ENCODE results near the gene PEAK1.

PEAK1 gene

GRCh38 chr15:77398927-77399326, 21.0 kb downstream of the PEAK1 start:
- no peak for DNase-seq

- no peak for DNase-seq
These were observed 23.2 kb downstream of the PEAK1 start for GRCh38 chr15:77396692-77397091.

GRCh38 chr15:77395013-77395774, 24.7 kb downstream of the PEAK1 start:
- no peak for DNase-seq

- no peak for DNase-seq
These were observed 26.4 kb downstream of the PEAK1 start for GRCh38 chr15:77393471-77393840.

GRCh38 chr15:77392762-77393470, 27.0 kb downstream of the PEAK1 start:
- no peak for DNase-seq

- DNase-seq: no peak
These were observed 28.4 kb downstream of the PEAK1 start for GRCh38 chr15:77391372-77391951.

GRCh38 chr15:77387365-77388105, 32.4 kb downstream of the PEAK1 start:
- no peak for DNase-seq

GRCh38 chr15:77386626-77387025, 33.3 kb downstream of the PEAK1 start:
- DNase-seq: no peak

- no peak for DNase-seq
These were observed 35.1 kb downstream of the PEAK1 start for GRCh38 chr15:77384589-77385359.

GRCh38 chr15:77384086-77384485, 35.8 kb downstream of the PEAK1 start:
- DNase-seq: no peak

- no peak for DNase-seq
These were observed 39.9 kb downstream of the PEAK1 start for GRCh38 chr15:77380033-77380432.

GRCh38 chr15:77376770-77377169, 43.1 kb downstream of the PEAK1 start:
- DNase-seq: no peak

GRCh38 chr15:77375133-77375532, 44.8 kb downstream of the PEAK1 start:
- DNase-seq: no peak

- no peak for DNase-seq
These were observed 46.5 kb downstream of the PEAK1 start for GRCh38 chr15:77373441-77373840.

- DNase-seq: no peak
These were observed 47.9 kb downstream of the PEAK1 start for GRCh38 chr15:77371850-77372563.

- no peak for DNase-seq
These were observed 49.3 kb downstream of the PEAK1 start for GRCh38 chr15:77370580-77370979.

GRCh38 chr15:77369168-77369567, 50.7 kb downstream of the PEAK1 start:
- DNase-seq: no peak

GRCh38 chr15:77367631-77368030, 52.3 kb downstream of the PEAK1 start:
- no peak for DNase-seq

- DNase-seq: no peak
These were observed 58.4 kb downstream of the PEAK1 start for GRCh38 chr15:77361456-77361855.

- DNase-seq: no peak
These were observed 61.2 kb downstream of the PEAK1 start for GRCh38 chr15:77358545-77359240.

GRCh38 chr15:77356305-77356704, 63.6 kb downstream of the PEAK1 start:
- DNase-seq: no peak

Data from right forelimb (tissue), 1 donor.